Measurements from ENCODE around the gene ARNT2. TPM values are rescaled to one million over a fixed set of nuclear protein-coding genes. Genes with fewer than 3 reads are reported as not detected.

Gene ARNT2
- total RNA-seq, 2 experiments from 2014 or later, result not detected

- Histone ChIP-seq H3K9me3 (ENCODE audit: low read length) (no peaks in the 10 kb centered on the region), H3K79me2 (ENCODE audit: insufficient read depth, low read depth, low read length) (no peaks in the 10 kb centered on the region), H4K20me1 (ENCODE audit: insufficient read depth, low read length) (no peaks in the 10 kb centered on the region), H3K9me2 (ENCODE audit: insufficient read depth, low read length) (no peaks in the 10 kb centered on the region), H3K4me1 (ENCODE audit: insufficient read depth, low read length, poor library complexity, severe bottlenecking) (no peaks in the 10 kb centered on the region), H3K27ac (ENCODE audit: low read depth, low read length, poor library complexity, severe bottlenecking) (no peak overlapping the region), H3K4me2 (ENCODE audit: low read length) (no peak overlapping the region), H3K36me3 (ENCODE audit: insufficient read depth, low read length) (no peaks in the 10 kb centered on the region), H2AFZ (ENCODE audit: low read length) (no peak overlapping the region), H3K4me3 (ENCODE audit: low read depth, low read length, poor library complexity, severe bottlenecking) (no peak overlapping the region)
- POLR2A ChIA-PET, result interaction anchor here (0.7 kb wide), 1 partner anchor 1223 kb away, joined by 3 read pairs; no protein-coding TSS in a partner anchor
- no TSS peak for BruUV-seq (replicated peaks)
- DNase-seq (ENCODE audit: low spot score), result no peak
- TF ChIP-seq CTCF (conservative IDR thresholded peaks at IDR 0.05; ENCODE audit: low read length), result no peak
- TF ChIP-seq EZH2phosphoT487 (IDR thresholded peaks at IDR 0.05; ENCODE audit: borderline replicate concordance, low read depth, low read length), result no peak
- intact Hi-C loops (cut with micrococcal nuclease; ENCODE audit: unreplicated experiment), result no loop called here
- CTCF ChIA-PET (ENCODE audit: unreplicated experiment), result no interaction called here
Measured at GRCh38 chr15:80536716-80537115, 132.5 kb downstream of the ARNT2 start.

DNA sequence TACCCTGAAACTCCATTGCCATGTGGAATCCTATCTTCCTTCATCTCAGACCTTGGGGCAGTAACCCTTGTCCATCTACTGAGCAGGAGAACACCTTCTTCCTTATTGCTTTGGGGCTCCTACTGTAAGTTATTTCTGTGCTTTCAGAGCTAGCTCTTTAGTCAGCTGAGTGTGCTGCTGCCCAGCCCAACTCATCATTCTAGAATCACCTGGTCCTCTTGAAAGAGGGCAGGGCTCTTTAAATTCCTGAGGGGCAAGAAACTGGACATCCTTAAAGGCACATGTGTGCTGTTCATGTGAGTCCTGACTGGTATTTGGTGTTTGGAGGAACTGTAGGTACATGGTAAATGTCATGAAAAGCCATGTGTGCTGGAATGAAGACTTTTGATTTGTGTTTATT lies 140.9 kb downstream of the ARNT2 start:
- no peak for TF ChIP-seq CTCF (conservative IDR thresholded peaks at IDR 0.05; ENCODE audit: low read length)
- no peak for TF ChIP-seq EZH2phosphoT487 (IDR thresholded peaks at IDR 0.05; ENCODE audit: borderline replicate concordance, low read depth, low read length)
- intact Hi-C loops (cut with micrococcal nuclease; ENCODE audit: unreplicated experiment), result no loop called here
- Histone ChIP-seq H3K36me3 (ENCODE audit: insufficient read depth, low read length) (no peaks in the 10 kb centered on the region), H3K9me3 (ENCODE audit: low read length) (no peaks in the 10 kb centered on the region), H3K4me3 (ENCODE audit: low read depth, low read length, poor library complexity, severe bottlenecking) (no peak overlapping the region), H3K4me1 (ENCODE audit: insufficient read depth, low read length, poor library complexity, severe bottlenecking) (no peaks in the 10 kb centered on the region), H3K9me2 (ENCODE audit: insufficient read depth, low read length) (no peaks in the 10 kb centered on the region), H3K27ac (ENCODE audit: low read depth, low read length, poor library complexity, severe bottlenecking) (no peak overlapping the region), H3K79me2 (ENCODE audit: insufficient read depth, low read depth, low read length) (no peaks in the 10 kb centered on the region), H4K20me1 (ENCODE audit: insufficient read depth, low read length) (no peaks in the 10 kb centered on the region), H2AFZ (ENCODE audit: low read length) (no peak overlapping the region), H3K4me2 (ENCODE audit: low read length) (no peak overlapping the region)
- BruUV-seq (replicated peaks), result no TSS peak
- DNase-seq (ENCODE audit: low spot score), result no peak
- ChIA-PET POLR2A (no interaction called here), CTCF (ENCODE audit: unreplicated experiment) (no interaction called here)

DNA sequence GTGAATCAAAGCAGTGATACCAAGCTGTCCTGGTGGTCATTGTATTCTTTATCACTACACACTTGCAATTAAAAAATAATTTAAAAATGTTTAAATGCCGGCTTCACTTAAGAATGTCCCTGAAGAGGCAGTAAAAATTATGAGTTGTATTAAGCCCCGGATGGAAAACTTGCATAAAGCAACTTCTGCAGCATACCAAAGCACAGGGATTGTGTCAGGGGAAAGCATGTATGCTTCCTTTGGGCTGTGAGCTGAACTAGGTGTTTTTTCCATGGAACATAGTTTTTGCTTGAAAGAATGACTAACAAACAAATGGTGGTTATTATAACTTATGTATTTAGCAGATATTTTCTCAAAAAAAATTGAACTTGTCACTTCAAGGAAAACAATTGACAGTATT lies 143.1 kb downstream of the ARNT2 start:
- DNase-seq (ENCODE audit: low spot score), result no peak
- no peaks in the 10 kb centered on the region for H3K36me3 ChIP-seq (ENCODE audit: insufficient read depth, low read length)
- no peak overlapping the region for H3K27ac ChIP-seq (ENCODE audit: low read depth, low read length, poor library complexity, severe bottlenecking)
- no peak for TF ChIP-seq CTCF (conservative IDR thresholded peaks at IDR 0.05; ENCODE audit: low read length)
- no peak for TF ChIP-seq EZH2phosphoT487 (IDR thresholded peaks at IDR 0.05; ENCODE audit: borderline replicate concordance, low read depth, low read length)
- ChIA-PET CTCF (ENCODE audit: unreplicated experiment) (no interaction called here), POLR2A (no interaction called here)
- intact Hi-C loops (cut with micrococcal nuclease; ENCODE audit: unreplicated experiment), result no loop called here
- no peak overlapping the region for H3K4me3 ChIP-seq (ENCODE audit: low read depth, low read length, poor library complexity, severe bottlenecking)
- H3K4me1 ChIP-seq (ENCODE audit: insufficient read depth, low read length, poor library complexity, severe bottlenecking), result no peaks in the 10 kb centered on the region
- H3K9me3 ChIP-seq (ENCODE audit: low read length), result no peaks in the 10 kb centered on the region
- no peak overlapping the region for H3K4me2 ChIP-seq (ENCODE audit: low read length)
- no peaks in the 10 kb centered on the region for H3K79me2 ChIP-seq (ENCODE audit: insufficient read depth, low read depth, low read length)
- no peak overlapping the region for H2AFZ ChIP-seq (ENCODE audit: low read length)
- no peaks in the 10 kb centered on the region for H3K9me2 ChIP-seq (ENCODE audit: insufficient read depth, low read length)
- BruUV-seq (replicated peaks), result no TSS peak
- H4K20me1 ChIP-seq (ENCODE audit: insufficient read depth, low read length), result no peaks in the 10 kb centered on the region

Measured in OCI-LY7 (cell line).